ENCODE measurements around the gene SOX14. TPM values are rescaled to one million over a fixed set of nuclear protein-coding genes. Genes with fewer than 3 reads are reported as not detected.

Gene SOX14
- total RNA-seq, 1 experiment from 2014 or later: not detected

DNA sequence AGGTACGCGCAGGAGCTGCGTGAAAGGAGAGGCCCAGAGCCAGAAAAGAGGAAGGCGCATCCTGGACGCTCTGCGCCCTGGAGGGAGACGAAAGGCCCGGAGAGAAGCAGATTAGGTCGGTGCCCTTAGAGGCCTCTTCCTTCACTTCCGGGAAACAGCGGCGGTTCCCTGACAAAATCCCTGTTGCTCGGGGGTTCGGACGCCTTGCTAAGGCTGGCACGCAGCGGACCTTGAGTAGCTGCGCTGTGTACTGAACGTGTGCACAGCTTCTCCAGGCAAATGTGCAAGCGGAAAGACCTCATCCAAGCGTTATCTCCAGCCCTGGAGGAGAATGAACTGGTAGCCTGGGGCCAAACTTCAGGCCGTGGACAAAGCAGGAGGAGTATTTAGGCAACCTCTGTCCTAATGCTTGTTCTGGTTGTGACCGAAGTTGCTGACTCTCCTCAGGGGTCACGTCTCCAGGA lies 3.0 kb upstream of the SOX14 start:
- Histone ChIP-seq H3K36me3 (ENCODE audit: control insufficient read depth in 1 of 2, insufficient read depth in 2 of 2, low read length in 2 of 2) (no peaks in the 10 kb centered on the region), H3K9me2 (ENCODE audit: insufficient read depth) (no peaks in the 10 kb centered on the region), H3K9me3 (ENCODE audit: control insufficient read depth in 1 of 2, insufficient read depth in 1 of 2, low read depth in 1 of 2, low read length in 2 of 2) (no peaks in the 10 kb centered on the region), H3K9ac (ENCODE audit: low read length) (no peak overlapping the region), H4K20me1 (ENCODE audit: insufficient read depth) (no peaks in the 10 kb centered on the region), H3K4me3 (replicated peaks in 1 of 2; ENCODE audit: low read depth in 1 of 2, low read length in 2 of 2) (no peak overlapping the region), H3K79me2 (ENCODE audit: insufficient read depth, low read length) (no peaks in the 10 kb centered on the region), H2AFZ (ENCODE audit: low read depth, low read length, poor library complexity, severe bottlenecking) (no peak overlapping the region), H3K4me2 (ENCODE audit: low read length) (no peak overlapping the region), H3K27ac (ENCODE audit: low read depth, low read length) (no peak overlapping the region), H3K27me3 (ENCODE audit: insufficient read depth, low read length) (peaks cover 8% of the 10 kb centered on the region), H3K4me1 (ENCODE audit: control insufficient read depth in 1 of 2, insufficient read depth in 2 of 2, low read length in 2 of 2) (no peaks in the 10 kb centered on the region)
- ChIA-PET POLR2A (no interaction called here), CTCF (no interaction called here), RAD21 (ENCODE audit: low non-redundant PET in 1 of 2, low total read pairs in 2 of 2, uncharacterized antibody in 2 of 2, unreplicated experiment in 2 of 2) (no interaction called here)
- no peak for DNase-seq (ENCODE audit: low read depth, low spot score)
- TF ChIP-seq SIN3A (IDR thresholded peaks at IDR 0.05; ENCODE audit: low read depth) (no peak), FOSL1 (IDR thresholded peaks at IDR 0.05; ENCODE audit: low read depth) (no peak), RAD21 (IDR thresholded peaks at IDR 0.05; ENCODE audit: low read depth) (no peak), POLR2A (IDR thresholded peaks at IDR 0.05; ENCODE audit: borderline replicate concordance, extremely low read depth, insufficient read depth, insufficient read length) (no peak), JUND (IDR thresholded peaks at IDR 0.05) (no peak), ELF1 (IDR thresholded peaks at IDR 0.05; ENCODE audit: borderline replicate concordance, low read depth) (no peak), SP1 (IDR thresholded peaks at IDR 0.05; ENCODE audit: low read depth) (no peak), ZNF274 (IDR thresholded peaks at IDR 0.05; ENCODE audit: low read depth, low read length) (no peak), TCF7L2 (IDR thresholded peaks at IDR 0.05; ENCODE audit: borderline replicate concordance, extremely low read depth, insufficient read depth, insufficient read length) (no peak), CEBPB (IDR thresholded peaks at IDR 0.05; ENCODE audit: low read depth) (no peak), POLR2AphosphoS5 (IDR thresholded peaks at IDR 0.05; ENCODE audit: low read depth, low read length) (no peak), ZFX (IDR thresholded peaks at IDR 0.05) (no peak), EGR1 (IDR thresholded peaks at IDR 0.05; ENCODE audit: low read depth) (no peak), CBX3 (IDR thresholded peaks at IDR 0.05; ENCODE audit: low read depth) (no peak), SRF (IDR thresholded peaks at IDR 0.05; ENCODE audit: low read depth) (no peak)
- TF ChIP-seq, protein P1, sequence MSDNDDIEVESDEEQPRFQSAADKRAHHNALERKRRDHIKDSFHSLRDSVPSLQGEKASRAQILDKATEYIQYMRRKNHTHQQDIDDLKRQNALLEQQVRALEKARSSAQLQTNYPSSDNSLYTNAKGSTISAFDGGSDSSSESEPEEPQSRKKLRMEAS (IDR thresholded peaks at IDR 0.05): no peak
- TF ChIP-seq, protein P2, sequence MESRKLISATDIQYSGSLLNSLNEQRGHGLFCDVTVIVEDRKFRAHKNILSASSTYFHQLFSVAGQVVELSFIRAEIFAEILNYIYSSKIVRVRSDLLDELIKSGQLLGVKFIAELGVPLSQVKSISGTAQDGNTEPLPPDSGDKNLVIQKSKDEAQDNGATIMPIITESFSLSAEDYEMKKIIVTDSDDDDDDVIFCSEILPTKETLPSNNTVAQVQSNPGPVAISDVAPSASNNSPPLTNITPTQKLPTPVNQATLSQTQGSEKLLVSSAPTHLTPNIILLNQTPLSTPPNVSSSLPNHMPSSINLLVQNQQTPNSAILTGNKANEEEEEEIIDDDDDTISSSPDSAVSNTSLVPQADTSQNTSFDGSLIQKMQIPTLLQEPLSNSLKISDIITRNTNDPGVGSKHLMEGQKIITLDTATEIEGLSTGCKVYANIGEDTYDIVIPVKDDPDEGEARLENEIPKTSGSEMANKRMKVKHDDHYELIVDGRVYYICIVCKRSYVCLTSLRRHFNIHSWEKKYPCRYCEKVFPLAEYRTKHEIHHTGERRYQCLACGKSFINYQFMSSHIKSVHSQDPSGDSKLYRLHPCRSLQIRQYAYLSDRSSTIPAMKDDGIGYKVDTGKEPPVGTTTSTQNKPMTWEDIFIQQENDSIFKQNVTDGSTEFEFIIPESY (IDR thresholded peaks at IDR 0.05; ENCODE audit: extremely low read depth, insufficient replicate concordance, low read length): no peak
- intact Hi-C loops (cut with micrococcal nuclease): no loop called here
- no TSS peak for BruUV-seq (replicated peaks)
- ATAC-seq: no peak

Data from HCT116 (cell line).